ENCODE data around the gene PTPRM. TPM values are rescaled to one million over a fixed set of nuclear protein-coding genes. Genes with fewer than 3 reads are reported as not detected.

PTPRM gene
- total RNA-seq, 2 donors from 2014 or later, result 51.4 to 75.5 TPM

DNA sequence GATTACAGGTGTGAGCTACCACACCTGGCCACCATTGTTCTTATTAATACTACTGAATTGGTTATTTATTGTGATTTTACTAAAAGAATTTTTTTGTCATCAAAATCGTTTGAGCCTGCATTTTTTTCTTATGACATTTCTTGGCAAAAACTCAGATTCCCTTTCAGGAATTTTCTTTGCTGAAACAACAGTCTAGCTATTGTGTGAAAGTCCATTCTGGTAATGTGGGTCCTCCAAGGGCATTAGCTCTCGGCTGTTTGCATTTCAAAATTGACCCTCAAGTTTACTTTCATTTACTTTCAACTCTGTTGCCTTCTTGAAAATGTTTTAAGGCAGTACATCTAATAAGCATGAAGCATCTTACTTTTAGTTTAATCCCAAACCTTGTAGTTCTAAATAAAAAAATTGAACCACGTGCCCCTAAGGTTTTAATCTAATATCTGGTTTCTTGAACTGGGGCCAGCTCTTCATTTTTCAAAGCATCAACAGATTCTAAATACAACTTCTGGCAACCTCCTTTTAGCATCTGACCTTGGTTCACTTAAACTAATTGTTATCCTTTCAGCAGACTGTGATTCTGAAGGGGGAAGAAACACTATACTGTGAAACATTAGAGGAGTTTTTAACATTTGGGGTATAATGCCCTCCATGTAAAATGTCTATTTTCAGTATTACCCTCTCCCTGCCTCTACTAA is 716.9 kb downstream of the PTPRM start:
- intact Hi-C loops (cut with DNase I), result no loop called here
- no peak for ATAC-seq

DNA sequence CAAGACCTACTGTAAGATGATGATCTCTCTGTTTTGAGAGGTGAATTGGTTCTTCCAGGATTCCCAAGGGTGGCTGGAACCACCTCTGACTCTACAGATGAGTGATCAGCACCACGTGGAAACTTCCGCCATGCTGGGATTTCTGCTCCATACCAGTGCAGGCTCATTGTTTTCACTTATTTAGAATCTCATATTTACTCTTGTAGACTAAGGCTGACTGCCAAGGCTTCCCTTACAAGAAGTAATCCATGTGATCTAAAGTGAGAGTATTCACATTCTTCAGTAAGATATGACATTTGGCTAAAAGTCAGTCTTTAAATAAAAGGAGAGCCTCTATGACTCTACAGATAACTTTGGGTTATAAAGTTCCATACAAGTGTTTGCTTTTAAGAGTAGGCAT is 719.2 kb downstream of the PTPRM start:
- intact Hi-C loops (cut with DNase I), result no loop called here
- ATAC-seq (no peak), DNase-seq (no peak)

More for the DNA sequence above, 716.9 kb downstream of the PTPRM start:
- DNase-seq, result no peak

DNA sequence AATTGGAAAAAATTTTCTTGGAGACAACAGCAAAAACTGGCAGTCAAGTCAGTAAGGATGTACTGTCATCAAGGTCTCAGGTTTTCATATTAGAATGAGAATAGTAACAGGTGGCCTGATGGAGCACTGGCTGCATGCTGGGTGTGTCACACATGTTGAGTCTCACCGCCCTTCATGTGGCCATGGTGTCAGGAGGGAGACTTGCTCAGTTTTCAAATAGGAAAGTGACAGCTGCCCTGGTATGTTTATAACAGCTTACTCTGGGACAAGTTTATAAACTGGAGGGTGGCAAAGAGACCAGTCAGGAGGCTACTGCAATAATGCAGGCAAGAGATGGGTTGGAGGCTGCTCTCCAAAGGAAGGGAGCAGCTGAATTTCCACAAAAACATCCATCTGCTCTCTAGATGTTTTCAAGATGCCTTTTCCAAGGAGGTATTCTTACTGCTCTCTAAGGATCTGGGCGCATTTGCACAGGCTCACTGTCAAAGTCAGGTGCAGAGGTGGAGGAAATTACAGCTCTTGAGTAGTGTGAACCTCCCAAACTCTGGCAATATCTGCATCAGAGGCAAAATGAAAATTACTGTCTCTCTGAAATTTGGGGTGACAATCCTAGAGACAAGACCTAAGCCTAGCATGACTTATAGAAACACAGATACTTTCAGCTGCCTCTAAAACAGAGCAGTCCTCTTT is 720.2 kb downstream of the PTPRM start:
- ATAC-seq, result no peak
- intact Hi-C loops (cut with DNase I), result no loop called here
- no peak for DNase-seq

DNA sequence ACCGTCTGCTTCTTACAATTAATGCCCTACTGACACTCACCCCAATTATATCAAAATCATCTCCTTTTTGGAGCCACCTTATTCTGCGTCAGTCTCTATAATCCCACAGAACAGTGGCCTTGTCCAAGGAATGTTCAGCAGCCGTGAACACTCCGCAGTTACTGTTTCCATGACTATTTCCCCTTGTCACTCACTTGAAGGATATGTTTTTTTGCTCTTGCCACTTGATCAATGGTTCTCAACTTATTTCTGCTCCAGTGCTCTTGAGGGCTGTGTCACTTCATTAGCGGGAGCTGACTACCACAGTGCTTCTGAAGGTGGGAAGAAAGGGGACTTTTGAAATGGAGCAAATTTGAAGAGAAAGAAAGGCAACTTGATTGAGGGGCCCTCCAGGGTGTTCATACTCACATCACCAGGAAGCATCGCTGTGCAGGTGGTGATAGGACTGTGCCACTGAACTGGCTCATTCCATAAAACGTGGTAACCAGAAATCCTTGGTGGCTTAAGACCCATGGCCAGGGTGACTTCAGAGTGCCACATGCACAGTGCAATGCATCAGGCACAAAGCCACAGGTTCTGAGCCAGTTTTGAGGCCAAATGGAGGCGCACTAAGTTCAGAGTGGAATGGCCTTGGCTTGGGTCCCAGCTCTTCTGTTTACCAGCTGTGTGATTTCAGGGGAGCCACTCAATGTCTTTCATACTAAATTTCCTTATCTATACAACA is 721.5 kb downstream of the PTPRM start:
- ATAC-seq (peak in 1 of 2 donors; percentile 50), DNase-seq (no peak)
- intact Hi-C loops (cut with DNase I), result no loop called here

DNA sequence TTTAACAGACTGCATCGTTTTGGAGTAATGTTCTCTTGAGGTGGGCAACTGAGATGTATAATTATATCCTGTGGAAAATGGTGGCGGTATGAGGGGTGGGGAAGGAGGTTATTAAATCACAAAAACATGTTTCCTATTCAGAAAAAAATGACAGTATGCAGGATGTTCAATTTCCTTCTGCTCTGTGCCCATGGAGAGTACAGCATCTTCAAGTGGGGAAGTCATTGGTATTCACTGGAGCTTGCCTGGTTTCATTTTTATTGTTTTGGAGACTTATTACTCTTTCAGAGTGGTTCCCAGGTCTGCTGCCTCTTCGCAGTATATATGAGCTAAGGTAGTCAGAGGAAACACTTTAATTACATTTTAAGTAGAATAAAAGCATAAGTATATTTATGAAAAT is 723.3 kb downstream of the PTPRM start:
- intact Hi-C loops (cut with DNase I), result no loop called here
- DNase-seq (no peak), ATAC-seq (no peak)

DNA sequence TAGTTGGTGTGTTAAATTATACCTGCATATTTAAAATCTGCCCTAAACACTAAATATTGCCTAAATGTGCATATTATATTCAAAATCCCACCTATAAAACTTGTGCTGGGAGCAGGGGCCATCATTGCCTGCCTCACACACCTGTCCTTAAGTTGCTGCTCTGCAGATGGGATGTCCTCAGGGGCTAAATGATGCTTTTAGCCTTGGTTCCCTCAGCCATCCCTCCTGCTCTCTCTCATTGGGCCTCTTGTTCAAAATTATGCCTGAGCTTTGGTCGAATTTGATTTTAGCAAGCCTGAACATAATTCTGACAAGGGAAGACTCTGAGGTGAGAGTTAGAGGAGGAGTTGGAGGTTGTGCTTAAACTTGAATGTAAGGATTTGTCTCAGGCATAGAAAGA is 723.8 kb downstream of the PTPRM start:
- intact Hi-C loops (cut with DNase I), result no loop called here
- DNase-seq (no peak), ATAC-seq (no peak)

DNA sequence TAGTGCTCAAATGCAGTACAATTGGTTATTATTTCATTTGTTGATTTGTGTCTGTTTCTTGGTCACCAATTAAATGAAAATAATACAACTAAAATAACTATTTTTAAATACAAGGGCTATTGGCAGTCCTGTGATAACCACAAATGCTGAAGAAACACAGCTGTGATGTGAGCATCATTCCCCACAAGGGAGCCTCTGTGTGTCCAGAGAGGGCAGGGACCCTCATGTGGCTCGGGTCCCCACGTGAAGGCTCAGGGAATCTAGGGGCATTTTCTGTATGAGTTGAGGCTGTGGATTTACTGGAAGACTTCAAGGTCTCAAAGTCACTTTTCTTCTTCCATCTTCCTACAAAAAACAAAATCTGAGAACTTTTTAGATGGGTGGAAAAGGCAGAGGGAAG is 726.1 kb downstream of the PTPRM start:
- ATAC-seq, result no peak
- intact Hi-C loops (cut with DNase I), result no loop called here
- no peak for DNase-seq

DNA sequence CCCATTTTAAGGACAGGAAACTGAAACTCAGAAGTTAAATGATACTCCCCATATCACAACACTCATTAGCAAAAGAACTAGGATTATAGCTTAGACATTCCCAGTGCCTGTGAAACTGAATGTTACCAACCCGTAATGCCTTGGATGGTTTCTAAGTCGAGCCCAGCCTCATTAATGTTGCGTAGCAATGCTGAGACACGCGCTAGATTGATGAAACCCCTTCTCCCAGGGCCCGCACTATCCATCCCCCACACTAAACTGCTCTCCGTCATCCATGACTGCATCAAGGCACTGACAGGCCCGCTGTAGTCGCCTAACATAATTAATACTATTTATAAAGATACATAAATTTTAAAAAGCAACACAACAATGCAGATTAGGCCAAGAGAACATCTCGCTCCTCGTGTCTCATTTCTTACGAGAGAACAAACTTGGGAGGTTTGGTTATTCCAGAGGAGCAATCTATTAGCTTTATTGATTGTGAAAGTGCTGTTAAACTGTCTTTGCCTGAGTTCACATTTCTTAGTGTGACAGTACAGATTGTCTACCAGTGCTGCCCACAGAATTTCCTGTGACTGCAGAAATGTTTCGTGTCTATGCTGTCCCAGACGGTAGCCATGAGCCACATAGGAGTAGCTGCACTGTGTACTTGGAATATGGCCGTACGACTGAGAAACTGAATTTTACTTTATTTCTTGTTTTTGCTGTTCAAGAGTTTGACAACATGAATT is 729.9 kb downstream of the PTPRM start:
- intact Hi-C loops (cut with DNase I), result no loop called here
- ATAC-seq (no peak), DNase-seq (no peak)

DNA sequence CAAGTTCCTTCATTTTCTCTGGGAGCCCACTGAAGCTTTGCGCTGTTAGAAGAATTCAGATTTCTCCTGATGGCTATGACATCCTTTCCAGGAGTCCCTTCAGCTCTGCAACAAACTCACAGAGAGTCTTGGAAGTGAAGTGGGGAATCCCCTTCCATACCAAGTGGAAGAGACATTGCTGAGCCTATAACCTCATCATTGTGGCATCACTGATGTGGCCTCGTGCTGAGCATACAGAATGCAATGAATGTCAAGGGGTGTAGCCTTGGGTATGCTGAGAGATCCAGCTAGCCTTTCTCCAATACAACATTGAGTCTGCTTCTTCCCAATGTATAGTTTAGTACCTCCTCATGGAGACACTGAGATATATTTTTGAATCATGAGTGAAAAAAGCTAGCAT is 731.1 kb downstream of the PTPRM start:
- no peak for DNase-seq
- ATAC-seq, result no peak
- intact Hi-C loops (cut with DNase I), result no loop called here

DNA sequence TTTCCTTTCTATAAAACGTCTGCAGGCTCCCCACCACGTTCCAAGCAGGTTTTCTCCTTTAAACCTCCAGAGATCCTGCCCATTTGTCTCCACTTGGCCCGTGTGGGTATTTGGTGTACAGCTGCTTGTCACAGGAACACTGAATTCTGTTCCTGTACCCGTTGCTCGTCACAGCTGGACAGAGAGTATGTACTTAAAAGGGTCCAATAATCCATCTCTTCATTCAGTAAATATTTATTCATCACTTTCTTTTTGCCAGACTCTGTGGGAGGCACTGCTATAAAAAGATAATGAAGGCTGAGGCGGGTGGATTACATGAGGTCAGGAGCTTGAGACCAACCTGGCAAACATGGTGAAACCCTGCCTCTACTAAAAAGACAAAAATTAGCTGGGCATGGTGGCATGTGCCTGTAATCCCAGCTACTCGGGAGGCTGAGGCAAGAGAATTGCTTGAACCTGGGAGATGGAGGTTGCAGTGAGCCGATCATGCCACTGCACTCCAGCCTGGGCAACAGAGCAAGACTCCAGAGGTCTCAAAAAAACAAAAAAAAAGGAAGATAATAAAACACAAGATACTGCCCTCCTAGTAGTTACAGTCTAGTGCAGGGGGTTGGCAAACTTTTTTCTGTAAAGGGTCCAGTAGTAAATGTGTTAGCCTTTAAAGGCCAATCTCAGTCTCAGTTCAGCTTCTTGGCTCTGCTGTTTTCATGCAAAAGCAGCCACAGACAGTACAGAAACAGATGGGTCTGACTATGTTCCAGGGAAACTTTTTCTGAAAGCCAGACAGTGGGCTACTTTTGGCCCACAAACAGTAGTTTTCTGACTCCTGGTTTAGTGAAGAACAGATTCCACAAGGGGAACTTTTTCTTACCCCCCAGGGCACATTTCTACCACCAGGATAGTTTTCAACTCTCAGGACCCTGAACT is 732.2 kb downstream of the PTPRM start:
- intact Hi-C loops (cut with DNase I), result no loop called here
- DNase-seq, result no peak
- ATAC-seq, result no peak

DNA sequence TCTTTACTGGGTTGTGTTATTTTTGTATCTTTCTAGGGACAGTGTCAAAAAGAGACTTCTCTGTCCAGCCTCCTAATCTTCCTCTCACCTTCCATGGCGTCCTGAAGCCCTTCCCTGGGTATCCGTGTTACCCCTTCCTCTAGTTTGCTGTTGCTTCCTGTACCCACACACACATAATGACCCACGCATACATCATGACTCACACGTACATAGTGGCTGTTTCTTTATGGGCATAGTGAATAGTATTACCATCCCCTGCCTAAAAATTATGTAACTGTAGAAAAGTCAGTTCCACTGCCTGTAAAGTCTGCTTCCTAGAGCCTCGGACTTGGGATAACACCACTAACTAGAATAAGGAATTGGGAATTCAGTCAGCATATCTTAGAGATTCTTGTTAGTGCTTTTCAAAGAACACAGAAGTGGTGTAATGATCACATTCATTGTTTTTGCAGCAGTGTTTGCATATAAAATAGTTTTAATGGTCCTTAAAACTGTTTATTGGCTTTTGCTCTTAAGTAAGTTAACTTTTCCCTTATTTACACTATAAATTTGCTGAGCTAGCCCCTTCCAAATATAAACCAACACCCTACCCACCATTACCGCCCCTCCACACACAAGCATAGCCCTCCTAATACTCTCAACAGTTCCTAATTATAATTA is 733.8 kb downstream of the PTPRM start:
- DNase-seq (no peak), ATAC-seq (no peak)
- intact Hi-C loops (cut with DNase I), result no loop called here

DNA sequence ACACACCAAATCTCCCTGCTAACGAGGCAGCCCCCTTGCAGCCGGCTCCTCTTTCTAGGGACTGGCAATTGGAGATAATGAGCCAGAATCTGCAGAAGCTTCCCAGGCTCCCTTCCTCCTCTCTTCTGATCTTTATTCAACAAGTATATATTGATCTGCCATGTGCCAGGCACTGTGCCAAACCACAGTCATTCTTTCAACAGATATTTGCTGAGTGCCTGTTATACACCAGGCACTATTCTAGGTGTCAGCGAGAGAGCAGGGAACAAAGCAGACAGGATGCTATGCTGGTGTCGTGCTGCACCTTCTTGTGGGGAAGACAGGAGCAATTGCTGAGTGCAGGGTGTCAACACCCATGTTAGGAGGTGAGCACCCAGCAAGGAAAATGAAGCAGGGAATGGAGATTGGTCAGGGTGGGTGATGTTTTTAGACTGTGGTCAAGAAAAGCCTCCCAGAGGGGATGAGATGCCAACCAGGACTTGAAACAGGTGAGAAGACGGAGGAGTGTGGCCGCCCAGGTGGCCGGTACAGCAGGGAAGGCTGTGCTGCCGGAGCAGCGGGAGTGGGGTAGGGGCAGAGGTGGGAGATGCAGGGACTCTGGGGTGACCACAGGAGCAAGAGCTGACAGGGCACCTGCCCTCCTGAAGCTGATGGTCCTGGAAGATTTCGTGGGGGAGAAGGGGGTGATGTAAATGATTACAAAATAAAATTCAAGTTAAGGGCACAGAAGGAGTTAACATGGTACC is 734.5 kb downstream of the PTPRM start:
- ATAC-seq, result no peak
- intact Hi-C loops (cut with DNase I), result no loop called here
- DNase-seq, result no peak

DNA sequence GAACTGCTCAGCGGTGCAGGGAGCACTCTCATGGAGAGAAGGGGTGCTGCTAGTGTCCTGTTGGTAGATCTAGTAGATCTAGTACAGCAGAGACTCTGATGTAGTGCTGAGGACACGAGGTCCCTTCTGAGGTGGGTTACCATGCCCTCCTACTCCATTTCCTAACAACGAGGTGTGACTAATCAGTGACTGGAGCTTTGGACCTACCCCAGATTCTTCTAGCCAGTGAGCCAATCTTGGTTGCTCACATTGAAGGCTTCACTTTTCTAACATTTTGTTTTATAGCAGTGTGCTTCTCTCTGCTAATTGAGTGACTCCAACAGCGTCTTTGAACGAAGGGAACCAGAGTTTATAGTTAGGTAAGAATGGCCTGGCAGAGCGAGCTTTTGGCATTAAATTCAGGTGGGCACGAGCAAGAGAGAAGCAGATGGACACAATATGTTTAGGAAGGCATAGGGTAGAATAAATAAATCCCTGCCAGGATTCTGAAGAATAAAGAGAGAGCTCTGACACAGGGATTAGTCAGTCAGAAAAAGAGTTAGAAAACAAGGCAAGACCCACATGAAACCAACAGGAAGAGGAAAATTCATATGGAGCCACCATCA is 736.1 kb downstream of the PTPRM start:
- intact Hi-C loops (cut with DNase I), result no loop called here

DNA sequence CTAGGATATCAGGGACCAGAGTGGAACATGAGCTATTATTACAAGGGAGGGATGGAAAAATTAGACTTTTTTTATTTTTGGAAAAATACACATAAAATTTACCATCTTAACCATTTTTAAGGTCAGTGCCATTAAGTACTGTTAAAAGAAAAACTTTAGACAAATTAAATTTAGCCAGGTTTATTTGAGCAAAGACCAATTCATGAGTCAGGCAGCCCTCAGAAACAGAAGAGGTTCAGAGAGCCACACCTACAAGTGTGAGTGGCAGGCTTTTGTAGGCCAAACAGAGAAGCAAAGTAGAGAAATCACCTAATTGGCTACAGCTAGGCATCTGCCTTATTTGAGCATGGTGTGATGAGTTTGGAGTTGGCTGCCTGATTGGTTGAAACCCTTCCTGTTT is 740.8 kb downstream of the PTPRM start:
- intact Hi-C loops (cut with DNase I), result no loop called here
- no peak for ATAC-seq
- DNase-seq, result no peak

More for the DNA sequence above, 736.1 kb downstream of the PTPRM start:
- DNase-seq, result no peak
- no peak for ATAC-seq

DNA sequence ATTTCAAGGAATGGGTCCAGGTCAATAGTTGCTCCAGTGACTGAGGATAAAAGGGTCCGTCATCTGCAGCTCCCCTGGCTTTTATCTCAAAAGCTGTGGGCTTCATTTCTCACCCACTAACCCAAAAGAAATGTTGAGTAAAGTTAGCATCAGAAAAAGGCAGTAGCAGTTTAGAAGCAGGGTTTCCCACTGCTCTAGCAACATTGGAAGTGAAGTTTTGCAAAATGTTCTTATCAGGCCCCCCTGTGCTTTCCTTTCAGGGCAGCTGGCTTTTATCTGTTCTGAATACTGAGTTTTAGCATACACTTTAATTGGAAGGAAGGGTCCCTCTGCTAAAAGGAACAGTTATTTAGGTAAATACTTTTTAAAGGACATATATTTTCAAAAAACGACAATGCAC is 745.9 kb downstream of the PTPRM start:
- no peak for ATAC-seq
- DNase-seq, result no peak
- intact Hi-C loops (cut with DNase I), result no loop called here

DNA sequence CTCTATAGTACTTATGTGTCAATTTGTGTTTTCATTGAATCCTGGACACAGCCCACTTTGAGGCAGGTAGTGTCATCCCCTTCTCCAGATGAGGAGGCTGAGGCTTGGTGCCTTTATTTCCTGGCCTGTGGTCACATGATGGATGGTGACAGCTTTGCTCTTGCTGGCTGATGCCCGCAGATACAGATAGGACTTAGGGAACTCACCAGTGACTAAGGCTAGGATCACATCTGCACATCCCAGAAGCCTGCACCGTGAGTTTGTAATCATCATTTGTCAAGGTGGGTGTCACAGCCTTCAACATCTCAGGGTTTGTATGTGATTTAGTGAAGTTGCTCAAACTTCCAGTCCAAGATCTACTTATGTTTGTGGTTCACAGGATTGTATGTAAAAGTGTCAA is 747.0 kb downstream of the PTPRM start:
- DNase-seq, result no peak
- no peak for ATAC-seq
- intact Hi-C loops (cut with DNase I), result no loop called here

DNA sequence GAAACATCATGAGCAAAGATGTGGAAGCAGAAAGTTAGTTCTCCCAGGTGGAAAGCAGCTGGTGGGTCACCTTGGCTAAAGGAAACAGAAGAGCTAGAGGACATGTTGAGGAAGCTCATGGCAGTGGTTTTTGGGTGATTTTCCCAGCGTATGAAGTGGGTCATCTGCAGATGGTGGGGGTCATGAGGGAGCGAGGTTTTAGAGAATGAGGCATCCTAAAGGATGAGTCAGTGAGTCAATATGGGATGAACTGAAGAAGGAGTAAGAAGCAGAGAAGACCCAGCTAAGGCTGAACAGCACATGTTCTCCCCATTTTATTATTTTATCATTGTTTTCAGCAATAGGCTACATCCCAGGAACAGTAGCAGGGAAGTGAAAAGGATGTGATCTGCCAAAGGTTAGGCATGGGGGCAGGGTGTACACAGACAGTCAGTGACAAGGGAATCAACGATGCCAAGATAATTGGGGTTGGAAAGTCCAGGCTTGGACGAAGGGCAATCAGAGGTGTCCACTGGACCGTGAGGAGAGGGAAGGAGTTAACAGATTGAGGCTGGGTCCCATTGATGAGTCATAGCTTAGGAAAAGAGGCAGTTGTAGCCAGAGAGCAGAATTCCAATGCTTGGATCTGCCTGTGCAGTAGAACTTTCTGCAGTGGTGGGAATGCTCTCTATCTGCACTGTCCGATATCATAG is 752.8 kb downstream of the PTPRM start:
- intact Hi-C loops (cut with DNase I), result no loop called here
- ATAC-seq (no peak), DNase-seq (no peak)
